MCF 10A (cell line): ENCODE results near the gene UPK3A. TPM values are rescaled to one million over a fixed set of nuclear protein-coding genes. Genes with fewer than 3 reads are reported as not detected.

ENCODE experiments used
- BruUV-seq: library from RNA; stranded (reverse); fragments of 400-500 nt; replicated peaks from 2 replicates; lab custom pipeline; 2021; lab: Mats Ljungman, UMichigan
- CTCF ChIA-PET: fragments of 300-600 bp; sonication (Branson Sonifier 250); formaldehyde crosslinking; extraction: SDS; loops from one replicate; lab custom pipeline; 2021; ENCODE audit warnings: antibody characterized with exemption, inconsistent platforms; lab: Yijun Ruan, JAX
- POLR2A ChIA-PET: fragments of 300-600, 350-650 bp; sonication (Branson Sonifier 250); formaldehyde crosslinking; extraction: SDS; loops from one replicate; lab custom pipeline; 2020; ENCODE audit warnings: antibody characterized with exemption, inconsistent platforms; lab: Yijun Ruan, JAX
- DNase-seq: peaks from one replicate; pipeline ENCODE4 v3.0.0-alpha.2; 2018; ENCODE audit not compliant: unreplicated experiment
- H3K27ac Mint-ChIP-seq: one replicate; pipeline ENCODE4 v1.8.0; 2022; ENCODE audit warnings: mild to moderate bottlenecking, low read depth, mixed read lengths; ENCODE audit not compliant: unreplicated experiment
- H3K27me3 Mint-ChIP-seq: one replicate; pipeline ENCODE4 v1.8.0; 2022; ENCODE audit warnings: mixed read lengths; ENCODE audit not compliant: insufficient read depth, unreplicated experiment
- H3K36me3 Mint-ChIP-seq: one replicate; pipeline ENCODE4 v1.8.0; 2022; ENCODE audit warnings: mild to moderate bottlenecking, moderate library complexity, mixed read lengths; ENCODE audit not compliant: insufficient read depth, unreplicated experiment
- H3K4me1 Mint-ChIP-seq: one replicate; pipeline ENCODE4 v1.8.0; 2022; ENCODE audit warnings: mixed read lengths; ENCODE audit not compliant: insufficient read depth, unreplicated experiment
- H3K4me3 Mint-ChIP-seq: one replicate; pipeline ENCODE4 v1.8.0; 2022; ENCODE audit warnings: mild to moderate bottlenecking, moderate library complexity, mixed read lengths; ENCODE audit not compliant: unreplicated experiment
- H3K9me3 Mint-ChIP-seq: one replicate; pipeline ENCODE4 v1.8.0; 2022; ENCODE audit warnings: mixed read lengths; ENCODE audit not compliant: unreplicated experiment
- CTCF ChIP-seq: fragments of 200-600 bp; IDR thresholded peaks from one replicate; pipeline ENCODE4 v1.8.0; 2022; ENCODE audit warnings: antibody characterized with exemption, mild to moderate bottlenecking; ENCODE audit not compliant: unreplicated experiment
- intact Hi-C: fragments of 100-400 bp; cut with micrococcal nuclease; formaldehyde crosslinking; loops from 2 replicates; pipeline ENCODE4 v1.14.1; 2022
- total RNA-seq: library from RNA; stranded (reverse); gene quantifications from 2 replicates; pipeline ENCODE4 v1.2.3, GENCODE V29; 2022

UPK3A gene
- total RNA-seq, 1 experiment from 2014 or later, result not detected

GRCh38 chr22:45308957-45309421, 24.2 kb downstream of the UPK3A start:
- TSS peak; percentile 68 for BruUV-seq
- intact Hi-C loops, result no loop called here

GRCh38 chr22:45309422-45310227, 24.9 kb downstream of the UPK3A start, which contains the start of gene FAM118A:
TSS of gene FAM118A (plus strand) at chr22:45309934. CDS start at chr22:45322380, 12,446 bp downstream.
- intact Hi-C loops, result no loop called here

More at GRCh38 chr22:45308957-45309421, 24.2 kb downstream of the UPK3A start:
- POLR2A ChIA-PET, result interaction anchor here (1.0 to 1.5 kb wide), 2 partner anchors 10 to 18 kb away, joined by 4 read pairs; no protein-coding TSS in a partner anchor
- no peaks in the 10 kb centered on the region for H3K9me3 Mint-ChIP-seq
- no peak for TF ChIP-seq CTCF
- DNase-seq, result no peak
- peak overlapping the region; percentile 75 for H3K27ac Mint-ChIP-seq
- CTCF ChIA-PET, result interaction anchor here (0.7 kb wide), 2 partner anchors 36 to 127 kb away, joined by 3 read pairs; no protein-coding TSS in a partner anchor
- H3K4me1 Mint-ChIP-seq, result peaks cover 19% of the 10 kb centered on the region
- H3K36me3 Mint-ChIP-seq, result no peaks in the 10 kb centered on the region
- H3K4me3 Mint-ChIP-seq, result peak overlapping the region; percentile 81
- no peaks in the 10 kb centered on the region for H3K27me3 Mint-ChIP-seq

GRCh38 chr22:45310331-45310976, 25.7 kb downstream of the UPK3A start:
- Mint-ChIP-seq H3K4me1 (peaks cover 19% of the 10 kb centered on the region), H3K9me3 (no peaks in the 10 kb centered on the region), H3K27me3 (no peaks in the 10 kb centered on the region), H3K36me3 (no peaks in the 10 kb centered on the region), H3K27ac (peak overlapping the region; percentile 85), H3K4me3 (peak overlapping the region; percentile 81)
- intact Hi-C loops, result no loop called here
- no peak for TF ChIP-seq CTCF
- no TSS peak for BruUV-seq
- POLR2A ChIA-PET, result interaction anchor here (0.7 to 2.7 kb wide), 3 partner anchors 13 to 98 kb away, joined by 3 to 16 read pairs (median 4); no protein-coding TSS in a partner anchor
- no peak for DNase-seq
- CTCF ChIA-PET, result interaction anchor here (0.6 kb wide), 1 partner anchor 667 kb away, joined by 3 read pairs; no protein-coding TSS in a partner anchor

More at GRCh38 chr22:45309422-45310227, 24.9 kb downstream of the UPK3A start, which contains the start of gene FAM118A:
- ChIA-PET CTCF (no interaction called here), POLR2A (interaction anchor here (1.5 to 2.7 kb wide), 2 partner anchors 14 to 19 kb away, joined by 4 to 16 read pairs; no protein-coding TSS in a partner anchor)
- H3K9me3 Mint-ChIP-seq, result no peaks in the 10 kb centered on the region
- H3K27ac Mint-ChIP-seq, result peak within 1 kb of the TSS; percentile 85
- peak; percentile 92 for DNase-seq
- no peaks in the 10 kb centered on the region for H3K36me3 Mint-ChIP-seq
- peak within 1 kb of the TSS; percentile 81 for H3K4me3 Mint-ChIP-seq
- TSS peak; percentile 20 for BruUV-seq
- H3K4me1 Mint-ChIP-seq, result peaks cover 19% of the 10 kb centered on the region
- H3K27me3 Mint-ChIP-seq, result no peaks in the 10 kb centered on the region
- no peak for TF ChIP-seq CTCF
